ENCODE measurements around the gene IL1RAPL2.
"Not testable (repeated sequence)": the region's sequence is repeated elsewhere in the genome, so short reads cannot be mapped to it uniquely, and the experiment has no call there.

Gene IL1RAPL2

DNA sequence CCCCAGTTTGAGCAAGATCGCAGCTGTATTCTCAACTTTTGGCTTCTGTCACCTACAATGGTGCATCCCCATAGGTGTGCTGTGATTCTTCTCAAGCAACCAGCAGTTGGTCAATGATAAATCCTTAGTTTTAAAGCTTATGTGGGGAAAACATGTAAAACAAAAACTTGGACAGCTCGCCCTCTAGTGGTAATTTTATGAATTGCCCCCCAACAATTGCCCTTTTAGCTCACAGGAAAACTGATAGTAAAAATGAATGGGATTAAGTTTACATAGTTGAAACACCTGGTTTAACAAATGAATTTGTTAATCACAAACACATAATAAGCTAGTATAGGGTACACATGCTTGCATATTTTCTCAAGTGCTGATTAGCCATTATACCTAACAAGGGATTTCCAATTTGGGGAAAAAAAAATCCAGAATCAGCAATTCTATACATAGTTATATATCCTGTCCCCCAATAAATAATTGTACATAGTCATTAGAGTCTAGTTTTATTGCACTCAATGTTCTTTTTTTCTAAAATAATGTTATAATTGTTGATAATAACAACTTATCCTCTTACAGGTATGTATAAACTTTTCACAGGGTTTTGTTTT, 624.4 kb downstream of the IL1RAPL2 start:
- DNase-seq = peak; percentile 32

DNA sequence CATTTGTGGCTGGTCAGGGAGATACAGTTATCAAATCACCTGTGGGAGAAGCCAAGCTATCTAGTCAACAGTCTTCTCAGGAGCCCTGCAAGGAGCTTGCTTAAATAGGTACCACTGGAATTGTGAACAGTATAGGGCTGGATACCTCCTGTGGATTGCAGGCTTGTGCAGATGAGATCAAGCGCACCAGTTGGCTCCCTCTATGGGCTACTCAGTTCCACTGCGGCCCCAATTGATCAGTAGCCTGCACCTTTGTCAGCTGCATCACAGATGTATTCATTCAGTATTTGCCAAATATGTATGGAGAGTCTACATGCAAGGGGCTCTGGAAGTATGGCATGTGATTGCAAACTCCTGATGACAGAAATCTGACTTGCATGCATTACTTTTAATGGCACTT, 625.9 kb downstream of the IL1RAPL2 start:
- no peak for DNase-seq

DNA sequence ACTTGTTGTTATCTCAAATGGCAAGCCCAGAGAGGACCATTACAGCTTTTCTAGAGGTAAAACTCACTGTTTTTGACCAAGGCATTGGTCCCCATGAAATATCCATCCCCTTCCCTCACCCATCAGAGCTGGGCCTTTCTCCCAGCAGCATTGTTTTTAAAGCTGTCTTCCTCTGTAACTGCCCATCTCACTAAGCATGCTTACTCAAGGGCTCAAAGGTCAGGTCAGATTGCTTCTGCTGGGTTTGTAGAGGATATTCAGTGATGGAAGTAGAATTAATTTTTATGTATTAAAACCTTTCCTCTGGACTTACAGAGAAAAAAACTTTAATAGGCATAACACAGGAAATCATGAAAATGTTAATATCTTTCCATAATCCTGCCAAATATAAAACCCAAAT, 643.4 kb downstream of the IL1RAPL2 start:
- DNase-seq = no peak

DNA sequence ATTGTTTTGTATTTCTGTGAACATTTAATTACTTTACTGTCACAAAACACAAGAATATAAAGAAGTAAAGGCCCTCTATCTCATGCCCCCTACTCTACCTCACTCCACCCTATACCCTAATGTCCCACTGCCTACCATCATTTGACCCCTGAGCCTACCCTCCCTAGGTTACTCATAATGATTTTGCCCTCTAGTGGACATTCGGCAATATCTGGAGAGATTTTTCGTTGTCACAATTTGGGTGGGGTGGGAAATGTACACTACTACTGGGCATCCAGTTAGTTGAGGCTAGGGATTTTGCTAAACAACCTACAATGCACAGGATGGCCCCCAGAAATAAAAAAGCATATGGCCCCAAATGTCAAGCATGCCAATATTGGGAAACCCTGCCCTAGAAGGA, 644.3 kb downstream of the IL1RAPL2 start:
- DNase-seq = no peak

DNA sequence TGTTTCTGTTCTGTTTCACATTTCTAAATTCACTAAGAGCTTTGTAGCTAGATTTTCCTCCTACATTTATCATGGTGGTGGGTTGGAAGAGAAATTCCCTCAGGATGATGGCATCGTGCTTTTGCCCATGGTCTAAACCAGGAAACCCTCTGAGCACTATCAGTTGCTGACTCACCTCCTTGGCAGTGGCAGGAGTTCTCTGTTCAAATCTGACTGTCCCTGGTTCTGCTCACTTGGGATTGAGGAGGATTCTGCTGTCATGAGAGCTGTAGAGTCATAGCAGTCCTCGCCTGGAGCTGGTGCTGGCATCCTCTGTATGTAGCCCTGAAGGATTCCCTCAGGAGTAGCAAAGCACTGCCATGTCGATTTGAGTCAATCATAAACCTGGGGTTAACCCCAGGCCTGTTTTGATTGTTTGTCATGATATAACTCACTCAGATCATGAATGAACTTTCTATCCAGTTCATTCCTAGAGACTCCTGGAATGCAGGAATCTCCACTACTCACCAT, 645.1 kb downstream of the IL1RAPL2 start:
- no peak for DNase-seq

DNA sequence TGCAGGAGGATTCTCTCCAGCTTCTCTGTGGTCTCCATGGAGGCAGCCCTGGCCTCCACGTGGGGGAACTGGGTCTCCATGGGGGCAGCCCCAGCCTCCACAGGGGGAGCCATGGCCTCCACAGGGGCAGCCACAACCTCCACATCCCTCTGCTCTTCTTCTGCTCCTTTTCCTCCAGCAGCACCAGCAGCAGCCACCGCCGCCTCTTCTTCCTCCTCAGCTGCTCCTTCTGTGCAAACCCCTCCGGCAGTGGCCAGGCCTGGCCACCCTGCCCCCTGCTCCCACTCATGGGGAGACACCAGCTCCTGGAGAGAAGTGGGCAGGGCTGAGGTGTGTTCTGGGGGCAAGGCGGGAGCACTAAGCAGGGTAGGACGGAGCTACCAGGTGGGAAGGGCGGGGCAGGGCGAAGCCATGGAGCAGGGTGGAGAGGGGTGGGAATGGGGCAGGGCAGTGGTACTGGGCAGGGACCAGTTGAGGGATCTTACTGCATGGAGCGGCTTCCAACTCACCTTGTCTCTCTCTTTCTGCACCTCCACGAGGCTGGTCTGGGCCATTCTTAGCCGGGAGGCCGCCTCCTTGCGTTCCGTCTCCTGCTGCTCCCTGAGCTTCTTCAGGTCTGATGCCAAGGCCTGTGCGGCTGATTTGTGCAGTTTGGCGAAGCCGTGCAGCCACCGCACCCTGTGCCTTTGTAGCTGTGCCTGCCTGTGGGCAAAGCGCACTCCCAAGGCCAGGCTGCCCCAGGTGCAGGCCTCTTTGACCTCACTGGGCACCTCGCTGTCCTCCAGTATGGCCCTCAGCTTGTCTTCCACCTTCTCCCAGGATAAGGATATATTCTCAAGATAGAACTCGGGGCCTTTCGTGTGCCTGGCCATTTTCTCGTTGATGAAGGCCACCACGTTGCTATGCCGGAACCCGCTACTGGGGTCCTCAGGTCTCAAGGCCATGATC, 653.7 kb downstream of the IL1RAPL2 start:
- no peak for DNase-seq

DNA sequence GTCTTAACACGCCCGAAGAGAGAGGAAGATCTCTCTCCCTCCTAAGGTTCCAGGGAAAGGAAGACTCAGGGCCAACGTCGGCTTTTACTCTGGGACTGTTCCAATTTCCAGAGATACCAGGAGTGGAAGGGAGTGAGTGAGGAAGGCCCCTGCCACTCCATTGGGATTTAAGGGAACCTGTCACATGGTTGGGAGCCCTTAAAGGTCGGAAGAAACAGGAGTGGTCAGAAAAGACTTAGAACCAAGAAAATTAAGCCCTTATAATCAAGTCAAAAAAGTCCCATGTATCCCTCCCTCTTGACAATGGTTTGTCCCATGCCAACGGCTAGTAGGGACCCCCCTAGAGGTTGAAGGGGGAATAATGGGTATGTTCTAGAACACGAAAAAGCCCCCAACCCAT, 654.6 kb downstream of the IL1RAPL2 start, which contains the start of gene TEX13A:
Gene TEX13A, minus strand, starts transcription at position 59 of the 400 bp plus-strand sequence. CDS start 297 bp downstream, outside the sequence.
- no peak for DNase-seq

DNA sequence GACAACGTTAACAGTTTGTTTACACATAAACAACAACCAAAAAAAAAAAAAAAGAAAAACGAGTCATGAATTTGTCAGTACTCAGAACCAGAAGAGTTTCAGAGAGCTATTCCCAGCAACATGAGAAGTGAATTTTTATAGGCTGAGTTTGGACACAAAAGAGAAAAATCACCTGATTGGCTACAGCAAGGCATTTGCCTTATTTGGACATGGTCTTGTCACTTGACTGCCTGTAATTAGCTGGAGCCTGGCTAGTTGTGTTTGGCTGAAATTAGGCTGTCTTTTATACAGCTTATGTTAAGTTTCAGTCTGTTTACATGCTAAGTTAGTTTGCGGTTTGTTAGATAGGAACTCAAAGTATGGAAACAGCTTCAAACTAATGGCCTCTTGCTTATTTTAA, 655.4 kb downstream of the IL1RAPL2 start:
- DNase-seq = no peak

DNA sequence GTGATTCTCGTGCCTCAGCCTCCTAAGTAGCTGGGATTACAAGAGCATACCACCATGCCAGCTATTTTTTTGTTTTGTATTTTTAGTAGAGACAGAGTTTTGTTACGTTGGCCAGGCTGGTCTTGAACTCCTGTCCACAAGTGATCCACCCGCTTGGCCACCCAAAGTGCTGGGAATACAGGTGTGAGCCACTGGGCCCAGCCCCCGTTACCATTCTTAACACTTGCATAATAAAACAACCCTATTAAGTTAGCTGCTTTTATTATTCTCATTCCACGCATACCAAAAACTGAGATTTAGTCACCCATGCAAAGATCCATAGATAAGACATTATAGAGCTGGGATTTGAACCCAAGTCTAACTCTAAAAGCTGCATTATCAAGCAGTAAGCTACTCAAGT, 660.5 kb downstream of the IL1RAPL2 start:
- DNase-seq = no peak

DNA sequence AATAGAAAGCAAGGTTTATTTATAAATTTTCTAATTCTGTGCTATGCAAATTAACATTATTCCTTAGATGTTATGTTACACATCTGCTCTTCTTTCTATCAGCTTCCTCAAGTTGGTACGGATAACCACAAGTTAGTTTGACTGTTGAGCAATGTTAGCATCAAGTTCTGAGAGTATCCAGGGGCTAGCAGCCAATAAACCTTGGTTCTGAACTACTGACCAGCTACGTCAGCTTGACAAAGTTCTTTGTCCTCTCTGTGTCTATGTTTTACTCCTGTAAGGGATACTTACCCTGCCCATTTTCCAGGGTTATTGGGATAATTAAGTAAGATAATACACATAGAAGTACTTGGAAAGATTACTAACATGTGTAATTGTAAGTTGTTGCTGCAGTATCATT, 662.6 kb downstream of the IL1RAPL2 start:
- DNase-seq = no peak

DNA sequence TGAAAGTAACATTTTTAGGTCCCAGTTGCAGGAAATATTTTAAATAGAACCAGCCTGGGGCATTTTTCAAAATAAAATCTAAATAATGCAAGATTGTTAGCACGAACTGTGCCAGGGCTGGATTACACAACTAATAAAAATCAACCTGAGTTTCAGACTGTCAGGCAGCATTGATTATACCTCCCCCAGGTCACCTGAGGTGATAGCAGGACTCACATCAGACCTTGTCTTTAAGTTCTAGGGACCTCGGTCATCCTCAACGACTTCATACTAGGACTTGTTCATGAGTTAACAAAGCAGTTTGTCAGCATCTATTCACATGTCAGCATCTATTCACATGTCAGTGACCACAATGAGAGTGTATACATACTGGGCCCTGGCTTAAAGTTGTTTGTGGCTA, 663.1 kb downstream of the IL1RAPL2 start:
- no peak for DNase-seq

DNA sequence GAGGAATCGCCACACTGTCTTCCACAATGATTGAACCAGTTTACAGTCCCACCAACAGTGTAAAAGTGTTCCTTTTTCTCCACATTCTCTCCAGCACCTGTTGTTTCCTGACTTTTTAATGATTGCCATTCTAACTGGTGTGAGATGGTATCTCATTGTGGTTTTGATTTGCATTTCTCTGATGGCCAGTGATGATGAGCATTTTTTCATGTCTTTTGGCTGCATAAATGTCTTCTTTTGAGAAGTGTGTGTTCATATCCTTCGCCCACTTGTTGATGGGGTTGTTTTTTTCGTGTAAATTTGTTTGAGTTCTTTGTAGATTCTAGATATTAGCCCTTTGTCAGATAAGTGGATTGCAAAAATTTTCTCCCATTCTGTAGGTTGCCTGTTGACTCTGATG, 671.4 kb downstream of the IL1RAPL2 start:
- DNase-seq = not testable (repeated sequence)

DNA sequence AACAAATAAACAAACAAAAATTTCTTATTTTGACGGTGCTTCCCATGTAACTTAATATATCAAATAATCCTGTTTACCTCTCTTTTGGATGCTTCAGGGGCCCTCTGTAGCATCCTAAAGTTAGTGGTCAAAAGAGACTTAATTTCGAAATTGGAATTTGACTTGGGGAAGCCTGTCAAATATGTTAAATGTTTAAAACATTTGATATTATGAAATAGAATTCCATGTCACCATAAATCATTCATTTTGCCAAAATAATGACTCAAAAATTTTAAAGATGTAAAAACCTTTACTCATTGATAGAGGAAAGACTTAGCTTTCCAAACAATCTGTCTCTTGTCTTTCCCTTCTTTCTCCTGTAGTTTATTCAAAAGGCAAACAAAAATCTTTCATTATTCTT, 675.1 kb downstream of the IL1RAPL2 start:
- DNase-seq = no peak

DNA sequence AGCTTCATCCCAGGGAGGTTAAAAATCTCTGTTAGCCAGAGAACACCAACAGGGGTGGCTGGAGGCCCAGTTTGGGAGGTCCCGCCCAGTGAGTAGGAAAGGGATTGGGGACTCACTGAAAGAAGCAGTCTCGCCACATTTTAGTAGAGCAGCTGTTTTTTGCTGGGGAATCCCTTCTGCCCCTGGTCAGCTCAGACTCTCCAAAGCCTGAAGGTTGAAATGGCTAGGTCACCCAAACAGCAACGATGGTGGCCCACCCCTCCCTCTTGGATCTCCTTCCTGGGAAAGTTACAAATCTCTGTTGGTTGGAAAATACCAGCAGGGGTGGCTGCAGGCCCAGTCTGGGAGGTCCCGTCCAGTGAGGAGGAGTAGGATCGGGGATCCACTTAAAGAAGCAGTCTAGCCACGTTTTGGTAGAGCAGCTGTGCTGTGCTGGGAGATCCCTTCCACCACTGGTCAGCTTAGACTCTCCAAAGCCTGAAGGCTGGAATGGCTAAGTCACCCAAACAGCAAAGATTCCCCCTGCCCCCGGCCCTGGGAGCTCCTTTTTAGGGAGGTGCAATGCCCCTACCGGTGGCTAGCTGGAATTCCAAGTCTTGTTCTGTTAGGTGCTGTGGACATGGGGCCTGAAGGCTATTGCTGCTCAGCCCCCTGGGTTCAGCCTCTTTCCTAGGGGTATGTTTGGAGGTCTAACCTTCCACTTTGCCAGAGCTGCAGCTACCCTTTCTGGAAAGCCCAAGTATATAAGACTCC, 694.5 kb downstream of the IL1RAPL2 start:
- DNase-seq = no peak

DNA sequence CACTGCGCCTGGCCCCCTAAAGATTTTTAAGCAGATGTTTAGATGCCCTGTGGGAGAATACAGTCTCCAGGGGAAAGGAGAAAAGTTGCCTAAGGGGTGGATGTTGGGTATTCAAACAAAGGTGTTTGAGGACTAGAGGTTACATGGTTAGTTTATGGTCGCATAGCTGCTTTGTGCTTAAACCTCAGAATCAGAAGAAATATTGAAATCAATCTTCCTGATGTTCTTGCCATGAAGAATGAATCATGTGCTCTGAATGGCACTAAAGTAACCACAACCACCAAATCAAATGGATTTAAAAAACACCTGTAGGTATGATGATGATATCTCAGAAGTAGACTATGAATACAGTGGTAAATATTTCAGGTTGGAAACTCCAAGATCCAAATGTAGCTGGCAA, 697.2 kb downstream of the IL1RAPL2 start:
- DNase-seq = no peak

DNA sequence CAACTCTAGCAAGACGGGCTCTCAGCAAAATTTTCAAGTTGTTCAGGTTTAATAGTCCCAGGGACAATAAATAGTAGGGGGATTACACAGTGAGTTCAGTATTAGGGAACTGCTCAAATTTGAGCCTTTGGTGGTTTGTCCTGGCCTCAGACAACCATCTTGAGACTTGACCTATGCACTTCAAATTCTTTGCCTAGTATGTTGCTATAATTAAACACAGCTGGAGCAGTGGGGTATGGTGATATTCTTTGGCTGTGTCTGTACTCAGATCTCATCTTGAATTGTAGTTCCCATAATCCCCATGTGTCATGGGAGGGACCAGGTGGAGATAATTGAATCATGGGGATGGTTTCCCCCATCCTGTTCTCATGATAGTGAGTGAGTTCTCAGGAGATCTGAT, 697.8 kb downstream of the IL1RAPL2 start:
- DNase-seq = no peak

DNA sequence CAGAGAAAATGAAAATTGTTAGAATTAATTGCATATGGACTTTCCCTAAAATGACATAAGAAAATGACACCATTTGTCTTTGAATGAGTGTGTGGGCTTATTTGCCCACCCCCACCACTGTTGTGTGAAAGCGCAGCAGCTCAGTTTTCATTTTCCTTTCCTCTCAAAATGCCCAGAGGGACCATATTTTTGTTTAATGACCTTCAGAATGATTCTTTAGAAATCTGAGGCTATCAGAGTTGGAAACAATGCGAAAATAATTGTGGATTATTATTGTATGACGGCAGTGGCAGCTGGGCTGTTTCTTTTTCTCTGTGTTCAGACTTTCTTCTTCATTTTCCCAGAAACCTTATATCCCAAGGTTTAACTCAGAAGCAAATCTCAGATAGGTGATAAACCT, 699.1 kb downstream of the IL1RAPL2 start:
- DNase-seq = no peak

DNA sequence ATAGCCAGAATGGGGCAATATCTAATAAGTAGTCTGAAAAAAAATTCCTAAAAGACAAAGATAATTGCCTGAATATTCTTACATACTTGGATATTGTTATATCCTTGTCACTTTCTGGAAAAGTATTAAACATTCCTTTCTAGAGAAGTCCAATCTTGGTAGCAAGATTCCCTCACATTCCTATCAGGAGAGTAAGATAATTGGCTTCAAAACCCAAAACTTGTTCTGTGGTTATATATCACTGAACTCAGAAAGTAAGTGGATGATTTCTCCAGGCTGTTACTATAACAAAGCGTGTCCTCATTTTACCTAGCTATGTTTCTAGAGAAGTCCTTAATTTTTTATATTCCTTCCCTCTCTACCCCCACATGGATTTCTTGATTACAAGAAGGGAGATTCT, 700.5 kb downstream of the IL1RAPL2 start:
- no peak for DNase-seq

DNA sequence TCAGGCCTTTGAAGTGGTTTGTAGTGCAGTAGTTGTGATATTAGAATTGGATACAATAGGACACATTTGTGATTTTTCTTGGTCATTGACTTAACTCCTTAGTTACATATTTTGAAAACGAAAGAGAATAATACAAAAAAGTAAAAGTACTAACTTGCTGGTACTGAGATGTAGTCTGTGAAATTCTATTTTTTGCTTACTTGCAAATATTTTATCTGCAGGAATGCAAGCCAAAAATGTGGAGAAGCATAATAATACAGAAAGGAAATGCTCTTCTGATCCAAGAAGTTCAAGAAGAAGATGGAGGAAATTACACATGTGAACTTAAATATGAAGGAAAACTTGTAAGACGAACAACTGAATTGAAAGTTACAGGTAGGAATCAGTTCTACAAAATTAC, 701.2 kb downstream of the IL1RAPL2 start:
- DNase-seq = no peak

DNA sequence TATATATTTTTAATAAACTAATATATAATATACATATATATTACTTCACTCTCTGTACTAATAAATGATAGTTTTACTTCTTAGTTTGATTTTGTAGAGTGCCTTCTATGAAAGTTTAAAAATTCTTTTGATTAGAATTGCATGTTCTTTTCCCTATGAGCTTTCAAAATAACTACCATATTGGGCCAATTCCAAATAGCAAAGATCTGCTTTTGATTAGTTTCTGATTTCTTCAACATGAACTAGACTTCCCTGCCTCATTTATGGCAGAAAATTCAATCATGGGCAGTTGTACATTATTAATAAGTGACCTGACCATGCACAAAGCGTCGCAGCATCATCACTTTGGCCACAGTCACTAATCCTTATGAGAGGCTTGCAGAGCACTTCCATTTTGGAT, 703.4 kb downstream of the IL1RAPL2 start:
- no peak for DNase-seq

DNA sequence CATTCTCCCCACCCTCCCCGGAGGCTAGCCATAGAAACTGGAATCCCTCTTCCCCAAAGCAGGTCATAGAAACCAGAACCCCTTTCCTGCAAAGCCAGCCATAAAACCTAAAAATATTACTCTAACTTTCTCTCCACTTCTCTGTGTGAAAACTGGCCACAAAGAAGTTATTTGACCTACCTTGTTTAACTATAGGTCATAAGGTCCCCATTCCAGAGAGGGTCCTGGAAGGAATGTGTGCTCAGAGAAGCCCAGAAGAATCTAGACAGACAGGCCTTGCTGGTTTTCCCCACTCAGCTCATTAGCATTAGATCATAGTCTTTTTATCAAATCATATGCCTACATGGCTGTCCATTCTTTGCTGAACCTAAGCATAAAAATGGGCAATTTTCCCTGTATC, 707.3 kb downstream of the IL1RAPL2 start:
- DNase-seq = no peak

DNA sequence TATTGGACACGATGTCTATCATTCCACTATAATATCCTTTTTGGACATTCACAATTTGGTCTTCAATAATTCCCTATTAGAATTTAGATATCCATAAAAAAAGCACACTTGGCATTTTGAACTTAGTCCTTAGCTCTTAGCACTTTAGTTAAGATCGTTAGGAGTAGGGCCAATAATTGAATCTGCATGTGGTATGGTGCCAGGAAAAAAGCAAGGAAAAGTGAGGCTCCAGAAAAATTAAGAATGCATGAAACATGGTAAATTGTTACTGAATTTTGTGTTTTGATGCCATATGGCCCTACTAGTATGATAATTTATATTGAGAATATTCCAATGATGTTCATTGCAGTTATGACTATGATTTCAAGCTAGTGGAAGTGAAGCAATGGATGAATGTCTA, 708.1 kb downstream of the IL1RAPL2 start:
- no peak for DNase-seq

DNA sequence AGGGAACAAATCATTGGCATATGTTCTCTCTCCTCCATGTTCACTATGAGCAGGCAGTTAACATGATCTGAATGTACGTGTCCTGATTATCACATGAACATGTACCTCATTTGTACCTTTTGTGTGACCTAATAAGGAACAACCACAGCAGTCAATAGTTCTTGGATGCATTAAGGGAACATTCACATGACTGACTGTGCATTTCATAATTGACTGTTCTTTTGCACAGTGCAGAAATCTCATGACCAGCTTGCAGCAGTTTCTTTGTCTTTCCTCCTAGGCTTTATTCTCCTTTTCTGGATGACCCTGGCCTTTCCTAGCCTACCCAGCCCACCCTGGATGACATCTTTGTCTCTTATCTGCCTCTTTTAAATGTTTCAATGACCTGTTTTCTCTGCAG, 711.1 kb downstream of the IL1RAPL2 start:
- DNase-seq = no peak

DNA sequence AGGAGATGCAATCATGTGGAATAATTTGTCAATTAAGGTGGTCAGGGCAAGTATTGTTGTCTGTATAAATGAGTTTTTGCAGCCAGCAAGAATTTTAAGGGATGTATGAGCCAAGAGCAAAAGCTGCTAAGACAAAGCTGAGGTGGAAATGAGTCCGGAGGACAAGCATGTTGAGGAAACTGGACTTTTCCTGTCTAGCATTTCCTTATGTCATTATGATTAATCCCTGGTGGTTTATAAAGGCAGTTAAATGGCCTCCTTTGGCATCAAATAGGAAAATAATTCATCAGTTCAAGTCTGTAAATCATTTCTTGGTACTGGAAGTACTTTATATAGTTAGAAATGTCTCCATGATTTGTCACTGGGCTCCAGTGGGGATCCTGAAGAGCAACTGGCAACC, 716.1 kb downstream of the IL1RAPL2 start:
- no peak for DNase-seq
